A673 (cell line): ENCODE measurements around the gene OR4C45.
"Not testable (repeated sequence)": the region's sequence is repeated elsewhere in the genome, so short reads cannot be mapped to it uniquely, and the experiment has no call there.

Experiments
- EZH2 ChIP-seq: fragments of 200-600 bp; sonication (generic); IDR thresholded peaks from 2 replicates; pipeline ENCODE4 v1.6.1; 2017; ENCODE audit warnings: borderline replicate concordance, low read depth, mild to moderate bottlenecking, mixed read lengths, antibody characterized with exemption, low read length; ENCODE audit not compliant: poor library complexity, severe bottlenecking
- TF ChIP-seq, protein P1 (sequence below): fragments of 300-800, 200-600 bp; sonication (generic); conservative IDR thresholded peaks from 2 replicates; pipeline ENCODE4 v1.5.1; 2017; ENCODE audit warnings: low read depth, mild to moderate bottlenecking, antibody characterized with exemption, low read length, moderate library complexity, mixed read lengths

DNA sequence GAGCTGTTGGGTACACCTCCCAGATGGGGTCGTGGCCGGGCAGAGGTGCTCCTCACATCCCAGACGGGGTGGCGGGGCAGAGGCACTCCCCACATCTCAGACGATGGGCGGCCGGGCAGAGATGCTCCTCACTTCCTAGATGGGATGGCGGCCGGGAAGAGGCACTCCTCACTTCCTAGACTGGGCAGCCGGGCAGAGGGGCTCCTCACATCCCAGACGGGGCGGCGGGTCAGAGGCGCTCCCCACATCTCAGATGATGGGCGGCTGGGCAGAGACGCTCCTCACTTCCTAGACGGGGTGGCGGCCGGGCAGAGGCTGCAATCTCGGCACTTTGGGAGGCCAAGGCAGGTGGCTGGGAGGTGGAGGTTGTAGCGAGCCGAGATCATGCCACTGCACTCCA lies 30.4 kb downstream of the OR4C45 start:
- TF ChIP-seq, protein P1, sequence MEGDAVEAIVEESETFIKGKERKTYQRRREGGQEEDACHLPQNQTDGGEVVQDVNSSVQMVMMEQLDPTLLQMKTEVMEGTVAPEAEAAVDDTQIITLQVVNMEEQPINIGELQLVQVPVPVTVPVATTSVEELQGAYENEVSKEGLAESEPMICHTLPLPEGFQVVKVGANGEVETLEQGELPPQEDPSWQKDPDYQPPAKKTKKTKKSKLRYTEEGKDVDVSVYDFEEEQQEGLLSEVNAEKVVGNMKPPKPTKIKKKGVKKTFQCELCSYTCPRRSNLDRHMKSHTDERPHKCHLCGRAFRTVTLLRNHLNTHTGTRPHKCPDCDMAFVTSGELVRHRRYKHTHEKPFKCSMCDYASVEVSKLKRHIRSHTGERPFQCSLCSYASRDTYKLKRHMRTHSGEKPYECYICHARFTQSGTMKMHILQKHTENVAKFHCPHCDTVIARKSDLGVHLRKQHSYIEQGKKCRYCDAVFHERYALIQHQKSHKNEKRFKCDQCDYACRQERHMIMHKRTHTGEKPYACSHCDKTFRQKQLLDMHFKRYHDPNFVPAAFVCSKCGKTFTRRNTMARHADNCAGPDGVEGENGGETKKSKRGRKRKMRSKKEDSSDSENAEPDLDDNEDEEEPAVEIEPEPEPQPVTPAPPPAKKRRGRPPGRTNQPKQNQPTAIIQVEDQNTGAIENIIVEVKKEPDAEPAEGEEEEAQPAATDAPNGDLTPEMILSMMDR, result not testable (repeated sequence)
- TF ChIP-seq EZH2, result not testable (repeated sequence)
